Measurements from ENCODE around the gene ALG2. TPM values are rescaled to one million over a fixed set of nuclear protein-coding genes. Genes with fewer than 3 reads are reported as not detected.
A peak's percentile ranks its signal among the peaks of the same experiment; 100 is the strongest.

ALG2 gene
- total RNA-seq: 10 to 100 TPM in 3 of 4 donors, 1 to 10 TPM in 1; 7.9 to 38.4 (median 22.3) TPM

GRCh38 chr9:99221621-99222415 is at the start of gene ALG2, which contains the start of gene SEC61B:
TSS of gene ALG2 (minus strand) at chr9:99221942. CDS start at chr9:99221894, 48 bp downstream.
TSS of gene SEC61B (plus strand) at chr9:99222282. CDS start at chr9:99222364, 82 bp downstream.
- TF ChIP-seq CTCF (IDR thresholded peaks at IDR 0.05) (peak in 2 of 5 experiments; percentile 12 to 36), POLR2AphosphoS5 (IDR thresholded peaks at IDR 0.05) (peak; percentile 95 to 98 (median 96)), POLR2A (IDR thresholded peaks at IDR 0.05) (peak; percentile 89), EP300 (IDR thresholded peaks at IDR 0.05; ENCODE audit: low read depth) (no peak)
- H3K36me3 ChIP-seq: no peaks in the 10 kb centered on the region
- H3K27me3 ChIP-seq: no peaks in the 10 kb centered on the region
- H3K27ac ChIP-seq: peak within 1 kb of the TSS; percentile 89 to 96 (median 94)
- WGBS, 2 donors (ENCODE audit: low coverage in 1 of 2): 1% methylated on average over 38 of the region's 70 CpGs; no CpG with 5 or more reads in 1 of the 2 donors
- intact Hi-C loops (cut with DNase I; ENCODE audit: low total_unique reads): loop anchor here (1.0 kb wide), 1 partner anchor 36 kb away; no protein-coding TSS in a partner anchor
- DNase-seq: peak; percentile 96
- H3K9me3 ChIP-seq: no peaks in the 10 kb centered on the region
- H3K4me3 ChIP-seq: peak within 1 kb of the TSS; percentile 76 to 97 (median 87)
- H3K4me1 ChIP-seq: peaks cover 16 to 47% (median 34%) of the 10 kb centered on the region in 4 donors
- in situ Hi-C loops (cut with MboI; ENCODE audit: low pct_ligation_motif_present in 1 of 4, low pct_unique_long_range_greater_than_20kb in 1 of 4, low sequenced_read_pairs in 3 of 4): no loop called here

GRCh38 chr9:99270491-99270890 is 48.7 kb upstream of the ALG2 start:
- no peaks in the 10 kb centered on the region for H3K36me3 ChIP-seq
- TF ChIP-seq EP300 (IDR thresholded peaks at IDR 0.05; ENCODE audit: low read depth): no peak
- TF ChIP-seq CTCF (IDR thresholded peaks at IDR 0.05): no peak
- no peak for TF ChIP-seq POLR2AphosphoS5 (IDR thresholded peaks at IDR 0.05)
- TF ChIP-seq POLR2A (IDR thresholded peaks at IDR 0.05): no peak
- intact Hi-C loops (cut with DNase I; ENCODE audit: low total_unique reads): no loop called here
- no peak for DNase-seq
- no peaks in the 10 kb centered on the region for H3K27me3 ChIP-seq
- H3K9me3 ChIP-seq: no peaks in the 10 kb centered on the region
- in situ Hi-C loops (cut with MboI; ENCODE audit: low pct_ligation_motif_present in 1 of 4, low pct_unique_long_range_greater_than_20kb in 1 of 4, low sequenced_read_pairs in 3 of 4): no loop called here
- 59 to 67% methylated on average over 3 of the region's 3 CpGs for WGBS, 2 donors (ENCODE audit: low coverage in 1 of 2)
- no peak overlapping the region for H3K27ac ChIP-seq
- H3K4me1 ChIP-seq: peaks cover 0 to 7% (median 5%) of the 10 kb centered on the region in 4 donors
- H3K4me3 ChIP-seq: no peak overlapping the region

- intact Hi-C loops (cut with DNase I; ENCODE audit: low total_unique reads) (no loop called here), in situ Hi-C loops (cut with MboI; ENCODE audit: low pct_ligation_motif_present in 1 of 4, low pct_unique_long_range_greater_than_20kb in 1 of 4, low sequenced_read_pairs in 3 of 4) (no loop called here)
- no peak overlapping the region for H3K4me3 ChIP-seq
- no peaks in the 10 kb centered on the region for H3K27me3 ChIP-seq
- DNase-seq: no peak
- H3K27ac ChIP-seq: no peak overlapping the region
- H3K9me3 ChIP-seq: no peaks in the 10 kb centered on the region
- TF ChIP-seq EP300 (IDR thresholded peaks at IDR 0.05; ENCODE audit: low read depth) (no peak), POLR2AphosphoS5 (IDR thresholded peaks at IDR 0.05) (no peak), POLR2A (IDR thresholded peaks at IDR 0.05) (no peak), CTCF (IDR thresholded peaks at IDR 0.05) (no peak)
- H3K4me1 ChIP-seq: peaks cover 0 to 7% (median 5%) of the 10 kb centered on the region in 4 donors
- no peaks in the 10 kb centered on the region for H3K36me3 ChIP-seq
- WGBS, 2 donors (ENCODE audit: low coverage in 1 of 2): 43 to 67% methylated on average over 3 of the region's 3 CpGs
These were observed 47.7 kb upstream of the ALG2 start for GRCh38 chr9:99269416-99269815.

- Histone ChIP-seq H3K4me1 (peaks cover 0 to 7% (median 5%) of the 10 kb centered on the region in 4 donors), H3K27ac (no peak overlapping the region), H3K36me3 (no peaks in the 10 kb centered on the region), H3K9me3 (no peaks in the 10 kb centered on the region), H3K4me3 (no peak overlapping the region), H3K27me3 (no peaks in the 10 kb centered on the region)
- TF ChIP-seq EP300 (IDR thresholded peaks at IDR 0.05; ENCODE audit: low read depth): no peak
- peak; percentile 46 to 76 (median 60) for TF ChIP-seq CTCF (IDR thresholded peaks at IDR 0.05)
- no peak for TF ChIP-seq POLR2A (IDR thresholded peaks at IDR 0.05)
- TF ChIP-seq POLR2AphosphoS5 (IDR thresholded peaks at IDR 0.05): no peak
- intact Hi-C loops (cut with DNase I; ENCODE audit: low total_unique reads) (no loop called here), in situ Hi-C loops (cut with MboI; ENCODE audit: low pct_ligation_motif_present in 1 of 4, low pct_unique_long_range_greater_than_20kb in 1 of 4, low sequenced_read_pairs in 3 of 4) (no loop called here)
- WGBS, 2 donors (ENCODE audit: low coverage in 1 of 2): 25 to 100% methylated on average over 1 to 17 of the region's 17 CpGs
- peak; percentile 65 for DNase-seq
These were observed 44.7 kb upstream of the ALG2 start for GRCh38 chr9:99266255-99267023.
